LNCaP clone FGC (cell line): ENCODE results near the gene ELP2.

ENCODE experiments used
- DNase-seq: peaks from one replicate; pipeline ENCODE4 v3.0.0-alpha.2; 2011; ENCODE audit warnings: low read depth
- H3K4me3 ChIP-seq: 2 replicates; pipeline ENCODE4 v1.5.1; 2011; ENCODE audit warnings: mild to moderate bottlenecking, low read depth, low read length, control low read depth
- CTCF ChIP-seq: IDR thresholded peaks from 2 replicates; pipeline ENCODE4 v1.5.1; 2012; ENCODE audit warnings: mild to moderate bottlenecking; ENCODE audit not compliant: control insufficient read depth, insufficient read depth; ENCODE audit errors: extremely low read depth

ELP2 gene

GRCh38 chr18:36141576-36141975, 11.9 kb downstream of the ELP2 start:
- H3K4me3 ChIP-seq = no peak overlapping the region
- TF ChIP-seq CTCF = no peak
- no peak for DNase-seq

DNA sequence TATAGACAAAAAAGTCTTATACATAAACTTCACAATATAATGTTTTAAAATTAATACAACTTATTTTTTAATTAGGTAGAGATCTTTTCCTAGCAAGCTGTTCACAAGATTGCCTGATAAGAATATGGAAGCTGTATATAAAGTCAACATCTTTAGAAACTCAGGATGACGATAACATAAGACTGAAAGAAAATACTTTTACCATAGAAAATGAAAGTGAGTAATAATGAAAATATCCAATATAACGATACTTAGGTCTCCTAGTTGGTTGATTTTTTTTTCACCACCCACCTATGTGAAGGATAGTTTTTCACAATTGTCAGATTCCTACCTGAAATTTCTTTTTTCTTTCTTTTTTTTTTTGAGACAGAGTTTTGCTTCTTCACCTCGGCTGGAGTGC, 13.1 kb downstream of the ELP2 start:
- no peak for TF ChIP-seq CTCF
- no peak overlapping the region for H3K4me3 ChIP-seq
- DNase-seq = no peak

DNA sequence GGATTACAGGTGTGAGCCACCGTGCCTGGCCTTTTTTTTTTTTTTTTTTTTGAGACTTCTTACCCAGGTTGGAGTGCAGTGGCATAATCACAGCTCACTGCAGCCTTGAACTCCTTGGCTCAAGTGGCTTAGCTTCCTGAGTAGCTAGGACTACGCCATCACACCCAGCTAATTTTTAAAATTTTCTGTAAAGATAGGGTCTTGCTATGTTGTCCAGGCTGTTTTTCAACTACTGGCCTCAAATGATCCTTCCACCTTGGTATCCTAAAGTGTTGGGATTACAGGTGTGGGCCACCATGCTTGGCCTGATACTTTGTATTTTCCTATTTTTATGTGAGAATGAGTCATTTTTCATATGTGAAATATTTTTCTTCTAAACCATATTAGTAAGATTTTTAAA, 13.7 kb downstream of the ELP2 start:
- DNase-seq = no peak
- no peak for TF ChIP-seq CTCF
- H3K4me3 ChIP-seq = no peak overlapping the region

- no peak for DNase-seq
- TF ChIP-seq CTCF = no peak
- no peak overlapping the region for H3K4me3 ChIP-seq
Observed at GRCh38 chr18:36149514-36150289, 20.0 kb downstream of the ELP2 start.

GRCh38 chr18:36152781-36153180, 23.1 kb downstream of the ELP2 start:
- H3K4me3 ChIP-seq = no peak overlapping the region
- no peak for TF ChIP-seq CTCF
- DNase-seq = no peak

DNA sequence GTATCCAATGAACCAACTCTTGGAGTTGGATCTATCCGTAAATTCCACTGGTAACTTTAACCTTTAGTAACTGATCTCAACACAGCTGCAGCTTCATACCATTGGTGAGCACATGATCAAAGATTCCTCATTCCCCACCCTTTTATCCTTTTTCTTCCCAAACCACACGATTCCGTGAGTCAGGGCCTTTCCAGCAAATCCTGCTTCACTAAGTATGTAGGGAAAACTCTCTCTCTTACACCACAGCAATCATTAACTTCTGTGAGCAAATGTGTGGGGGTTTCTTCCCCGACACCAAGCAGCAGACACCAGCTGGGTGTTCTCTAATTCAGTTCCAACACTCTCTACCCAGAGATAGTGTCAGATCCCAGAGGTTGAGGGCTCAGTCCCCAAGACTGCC, 23.5 kb downstream of the ELP2 start:
- TF ChIP-seq CTCF = no peak
- DNase-seq = no peak
- no peak overlapping the region for H3K4me3 ChIP-seq

GRCh38 chr18:36153771-36154170, 24.1 kb downstream of the ELP2 start:
- no peak for DNase-seq
- TF ChIP-seq CTCF = no peak
- no peak overlapping the region for H3K4me3 ChIP-seq
